AG04449 (cell line): Measurements from ENCODE around the gene TRAPPC4.
A peak's percentile ranks its signal among the peaks of the same experiment; 100 is the strongest.
"Not testable (repeated sequence)": the region's sequence is repeated elsewhere in the genome, so short reads cannot be mapped to it uniquely, and the experiment has no call there.

Source experiments
- CTCF ChIA-PET: fragments of 350-600 bp; formaldehyde crosslinking; extraction: SDS; loops from one replicate; lab custom pipeline; 2021; ENCODE audit warnings: antibody characterized with exemption; lab: Yijun Ruan, JAX
- POLR2A ChIA-PET: fragments of 400-600, 350-600 bp; formaldehyde crosslinking; extraction: SDS; loops from one replicate; lab custom pipeline; 2020; ENCODE audit warnings: antibody characterized with exemption, inconsistent platforms; lab: Yijun Ruan, JAX
- DNase-seq: peaks from one replicate; pipeline ENCODE4 v3.0.0-alpha.2; 2010; ENCODE audit warnings: low read depth, low spot score
- H3K4me3 ChIP-seq: 2 replicates; pipeline ENCODE4 v1.5.1; 2011; ENCODE audit warnings: low read depth, mild to moderate bottlenecking, control low read depth, low read length
- CTCF ChIP-seq: IDR thresholded peaks from one replicate; pipeline ENCODE4 v1.5.1; 2011; ENCODE audit warnings: mild to moderate bottlenecking, moderate library complexity, low read length, control low read depth, inconsistent platforms; ENCODE audit not compliant: insufficient read depth; ENCODE audit errors: missing control alignments

TRAPPC4 gene

GRCh38 chr11:119030029-119030328, 11.4 kb downstream of the TRAPPC4 start:
- peak overlapping the region; percentile 90 for H3K4me3 ChIP-seq
- no peak for TF ChIP-seq CTCF
- POLR2A ChIA-PET: no interaction called here
- no peak for DNase-seq
- CTCF ChIA-PET: interaction anchor here (0.8 to 4.7 kb wide), 5 partner anchors 9 to 166 kb away, joined by 3 to 54 read pairs (median 34); partner anchors contain the start of genes RPS25 and TRAPPC4

GRCh38 chr11:119030329-119031047, 11.9 kb downstream of the TRAPPC4 start, which contains the start of gene SLC37A4:
SLC37A4 (minus strand) TSS chr11:119030877.
- DNase-seq: peak; percentile 78
- TF ChIP-seq CTCF: peak; percentile 92
- peak within 1 kb of the TSS; percentile 90 for H3K4me3 ChIP-seq
- ChIA-PET POLR2A (no interaction called here), CTCF (interaction anchor here (0.8 to 4.7 kb wide), 5 partner anchors 10 to 166 kb away, joined by 3 to 54 read pairs (median 34); partner anchors contain the start of genes RPS25 and TRAPPC4)

GRCh38 chr11:119031912-119032280, 13.3 kb downstream of the TRAPPC4 start:
- POLR2A ChIA-PET: interaction anchor here (1.0 kb wide), 1 partner anchor 14 kb away, joined by 3 read pairs; the partner anchor contains the start of gene RPS25
- no peak for TF ChIP-seq CTCF
- no peak for DNase-seq
- no peak overlapping the region for H3K4me3 ChIP-seq
- CTCF ChIA-PET: interaction anchor here (0.9 to 4.7 kb wide), 9 partner anchors 11 to 33 kb away, joined by 3 to 54 read pairs (median 6); partner anchors contain the start of genes RPS25 and TRAPPC4

- CTCF ChIA-PET: interaction anchor here (1.7 to 4.7 kb wide), 3 partner anchors 10 to 20 kb away, joined by 11 to 54 read pairs (median 34); partner anchors contain the start of genes RPS25 and TRAPPC4
- DNase-seq, POLR2A ChIA-PET, H3K4me3 ChIP-seq: not testable (repeated sequence)
Observed at GRCh38 chr11:119033421-119033820, 14.9 kb downstream of the TRAPPC4 start.

- H3K4me3 ChIP-seq: no peak overlapping the region
- DNase-seq: no peak
- CTCF ChIA-PET: interaction anchor here (1.0 to 1.4 kb wide), 2 partner anchors 9 to 162 kb away, joined by 3 read pairs; no protein-coding TSS in a partner anchor
- POLR2A ChIA-PET: no interaction called here
- no peak for TF ChIP-seq CTCF
Observed at GRCh38 chr11:119034813-119035212, 16.2 kb downstream of the TRAPPC4 start.

- ChIA-PET CTCF (interaction anchor here (0.7 to 1.0 kb wide), 2 partner anchors 8 to 20 kb away, joined by 3 read pairs; partner anchors contain the start of gene TRAPPC4), POLR2A (interaction anchor here (0.7 kb wide), 1 partner anchor 87 kb away, joined by 3 read pairs; no protein-coding TSS in a partner anchor)
- no peak for TF ChIP-seq CTCF
- no peak overlapping the region for H3K4me3 ChIP-seq
- no peak for DNase-seq
Observed at GRCh38 chr11:119038884-119039283, 20.3 kb downstream of the TRAPPC4 start.

GRCh38 chr11:119039471-119039870, 20.9 kb downstream of the TRAPPC4 start:
- DNase-seq, H3K4me3 ChIP-seq, POLR2A ChIA-PET: not testable (repeated sequence)
- CTCF ChIA-PET: interaction anchor here (1.0 to 6.5 kb wide), 2 partner anchors 9 to 350 kb away, joined by 3 to 38 read pairs; partner anchors contain the start of gene SLC37A4
